Activated CD4-positive, alpha-beta T cell treated with anti-CD3 and anti-CD28 coated beads for 36 hours (primary cell): ENCODE measurements around the gene SLC2A8. TPM values are rescaled to one million over a fixed set of nuclear protein-coding genes. Genes with fewer than 3 reads are reported as not detected.

Experiments
- ATAC-seq: fragments of 200-7000 bp; cut with Tn5 transposase; one replicate; pipeline ENCODE4 v1.10.0; 2021; ENCODE audit warnings: mild to moderate bottlenecking, moderate library complexity
- CTCF ChIA-PET: fragments of 350-600 bp; sonication (Branson Sonifier 250); formaldehyde crosslinking; loops from one replicate; lab custom pipeline; 2021; ENCODE audit warnings: antibody characterized with exemption; lab: Charles Lee
- POLR2A ChIA-PET: fragments of 350-600 bp; sonication (Branson Sonifier 250); formaldehyde crosslinking; loops from one replicate; lab custom pipeline; 2021; ENCODE audit warnings: antibody characterized with exemption, inconsistent platforms; lab: Charles Lee
- DNase-seq: peaks from one replicate; pipeline ENCODE4 v3.0.0-alpha.2; 2020
- H3K27ac Mint-ChIP-seq: one replicate; pipeline ENCODE4 v1.8.0; 2021; ENCODE audit warnings: mixed read lengths
- H3K27me3 Mint-ChIP-seq: one replicate; pipeline ENCODE4 v1.8.0; 2021; ENCODE audit warnings: mixed read lengths
- H3K36me3 Mint-ChIP-seq: one replicate; pipeline ENCODE4 v1.8.0; 2021; ENCODE audit warnings: low read depth, mixed read lengths
- H3K4me1 Mint-ChIP-seq: one replicate; pipeline ENCODE4 v1.8.0; 2021; ENCODE audit warnings: mixed read lengths
- H3K4me3 Mint-ChIP-seq: one replicate; pipeline ENCODE4 v1.8.0; 2021; ENCODE audit warnings: mild to moderate bottlenecking, moderate library complexity, mixed read lengths
- H3K9me3 Mint-ChIP-seq: one replicate; pipeline ENCODE4 v1.8.0; 2021; ENCODE audit warnings: low read depth, mixed read lengths
- intact Hi-C, 2 experiments: fragments of 100-400 bp; cut with DNase I in 1 of 2; cut with micrococcal nuclease in 1 of 2; formaldehyde crosslinking; loops; one replicate each; pipeline versions ENCODE4 v1.14.2 to v1.15.1; 2022 to 2024; cut with DNase I, micrococcal nuclease
- total RNA-seq, 2 experiments: library from RNA; stranded (reverse); gene quantifications; one replicate each; pipeline ENCODE4 v1.2.3, GENCODE V29; 2021

Gene SLC2A8
- total RNA-seq, 2 experiments from 2014 or later: 1.3 to 1.7 TPM

DNA sequence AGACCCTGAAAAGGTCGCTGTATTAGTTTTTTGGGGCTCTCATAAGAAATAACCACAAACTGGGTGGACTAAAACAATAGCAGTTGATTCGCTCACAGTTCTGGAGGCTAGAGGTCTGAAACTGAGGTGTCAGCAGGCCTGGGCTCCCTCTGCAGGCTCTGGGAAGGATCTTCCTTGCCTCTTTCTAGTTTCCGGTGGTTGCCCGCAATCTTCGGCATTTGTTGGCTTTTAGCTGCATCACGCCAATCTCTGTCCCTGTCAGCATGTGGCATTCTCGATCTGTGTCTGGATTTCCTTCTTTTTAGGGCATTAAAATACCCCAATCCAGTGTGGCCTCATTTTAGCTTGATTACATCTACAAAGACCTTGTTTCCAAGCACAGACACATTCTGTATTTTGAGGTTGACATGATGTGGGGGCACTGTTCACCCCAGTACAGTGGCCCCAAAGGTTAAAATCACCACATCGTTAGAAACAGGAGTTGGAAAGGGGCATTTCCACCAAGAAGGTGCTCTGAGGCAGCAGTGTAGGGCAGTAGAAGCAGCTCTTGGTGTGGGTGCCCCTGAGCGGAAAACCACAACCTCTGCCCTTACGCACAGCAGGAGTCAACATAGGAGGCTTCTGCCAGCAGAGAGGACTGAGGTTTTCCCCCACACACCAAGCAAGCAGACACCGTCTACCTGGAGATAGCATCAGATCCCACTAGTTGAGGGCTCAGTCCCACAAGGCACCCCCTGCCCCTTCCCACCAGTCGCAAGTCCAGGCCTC, 40.7 kb downstream of the SLC2A8 start:
- POLR2A ChIA-PET: no interaction called here
- Mint-ChIP-seq H3K4me3 (no peak overlapping the region), H3K9me3 (no peaks in the 10 kb centered on the region), H3K36me3 (peaks cover 70% of the 10 kb centered on the region), H3K27me3 (no peaks in the 10 kb centered on the region), H3K4me1 (peaks cover 10% of the 10 kb centered on the region), H3K27ac (no peak overlapping the region)
- DNase-seq: peak; percentile 53
- CTCF ChIA-PET: no interaction called here
- ATAC-seq: peak; percentile 77
- intact Hi-C loops: no loop called here

GRCh38 chr9:127438394-127438793, 41.4 kb downstream of the SLC2A8 start:
- POLR2A ChIA-PET: no interaction called here
- CTCF ChIA-PET: no interaction called here
- Mint-ChIP-seq H3K4me3 (no peak overlapping the region), H3K9me3 (no peaks in the 10 kb centered on the region), H3K27ac (no peak overlapping the region), H3K27me3 (no peaks in the 10 kb centered on the region), H3K36me3 (peaks cover 71% of the 10 kb centered on the region), H3K4me1 (peaks cover 10% of the 10 kb centered on the region)
- ATAC-seq: no peak
- DNase-seq: no peak
- intact Hi-C loops: no loop called here

DNA sequence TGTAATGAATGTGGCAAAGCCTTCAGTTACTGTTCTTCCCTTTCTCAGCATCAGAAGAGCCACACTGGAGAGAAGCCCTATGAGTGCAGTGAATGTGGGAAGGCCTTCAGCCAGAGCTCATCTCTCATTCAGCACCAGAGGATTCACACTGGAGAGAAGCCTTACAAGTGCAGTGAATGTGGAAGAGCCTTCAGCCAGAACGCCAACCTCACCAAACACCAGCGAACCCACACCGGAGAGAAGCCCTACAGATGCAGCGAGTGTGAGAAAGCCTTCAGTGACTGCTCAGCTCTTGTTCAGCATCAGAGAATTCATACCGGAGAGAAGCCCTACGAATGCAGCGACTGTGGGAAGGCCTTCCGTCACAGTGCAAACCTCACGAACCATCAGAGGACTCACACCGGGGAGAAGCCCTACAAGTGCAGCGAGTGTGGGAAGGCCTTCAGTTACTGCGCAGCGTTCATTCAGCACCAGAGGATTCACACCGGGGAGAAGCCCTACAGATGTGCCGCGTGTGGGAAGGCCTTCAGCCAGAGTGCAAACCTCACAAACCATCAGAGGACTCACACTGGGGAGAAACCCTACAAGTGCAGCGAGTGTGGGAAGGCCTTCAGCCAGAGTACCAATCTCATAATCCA, 47.4 kb downstream of the SLC2A8 start:
- no peak for ATAC-seq
- CTCF ChIA-PET: interaction anchor here (0.5 kb wide), 1 partner anchor 10 kb away, joined by 3 read pairs; no protein-coding TSS in a partner anchor
- no peaks in the 10 kb centered on the region for H3K27me3 Mint-ChIP-seq
- H3K4me1 Mint-ChIP-seq: peaks cover 29% of the 10 kb centered on the region
- intact Hi-C loops: no loop called here
- peaks cover 12% of the 10 kb centered on the region for H3K9me3 Mint-ChIP-seq
- POLR2A ChIA-PET: interaction anchor here (0.6 to 1.5 kb wide), 4 partner anchors 16 to 48 kb away, joined by 3 to 6 read pairs (median 4); partner anchors contain the start of genes SLC2A8 and ZNF79
- peak overlapping the region; percentile 68 for H3K27ac Mint-ChIP-seq
- no peak for DNase-seq
- H3K4me3 Mint-ChIP-seq: no peak overlapping the region
- H3K36me3 Mint-ChIP-seq: peaks cover 86% of the 10 kb centered on the region

DNA sequence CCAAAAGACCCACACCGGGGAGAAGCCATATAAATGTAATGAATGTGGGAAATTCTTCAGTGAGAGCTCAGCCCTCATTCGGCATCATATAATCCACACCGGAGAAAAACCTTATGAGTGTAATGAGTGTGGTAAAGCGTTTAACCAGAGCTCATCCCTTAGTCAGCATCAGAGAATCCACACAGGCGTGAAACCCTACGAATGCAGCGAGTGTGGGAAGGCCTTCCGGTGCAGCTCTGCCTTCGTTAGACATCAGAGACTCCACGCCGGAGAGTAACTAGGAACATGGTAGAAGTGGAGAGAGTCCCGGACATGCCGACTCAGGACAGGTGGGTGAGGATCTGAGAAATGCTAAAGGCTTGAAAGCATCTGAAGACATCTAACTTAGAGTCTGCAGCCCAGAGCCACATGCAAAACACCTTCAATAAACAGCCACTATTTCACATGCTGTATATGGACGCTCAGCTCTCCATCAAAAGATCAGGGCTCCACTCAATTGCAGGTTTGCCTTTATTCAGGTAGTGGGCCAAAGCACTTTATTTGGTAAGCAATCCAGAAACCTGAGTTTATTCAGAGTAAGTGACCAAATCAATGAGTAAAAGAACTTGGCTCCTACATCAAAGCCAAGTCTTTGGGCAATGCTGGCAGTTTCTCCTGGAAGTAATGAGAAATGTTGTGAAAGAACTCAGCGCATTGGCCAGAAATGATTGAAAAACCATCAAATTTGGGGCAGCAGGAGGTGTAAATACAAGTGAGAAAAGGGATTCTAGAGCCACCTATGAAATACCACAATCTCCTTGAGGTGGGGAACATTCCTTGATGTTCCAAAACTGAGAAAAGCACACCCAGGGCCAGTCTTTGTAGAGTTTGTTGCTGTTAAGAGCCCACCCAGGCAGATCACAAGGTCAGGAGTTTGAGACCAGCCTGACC, 48.2 kb downstream of the SLC2A8 start:
- DNase-seq (no peak), ATAC-seq (no peak)
- intact Hi-C loops: no loop called here
- POLR2A ChIA-PET: interaction anchor here (1.5 kb wide), 2 partner anchors 21 to 48 kb away, joined by 4 to 6 read pairs; partner anchors contain the start of genes SLC2A8 and ZNF79
- peaks cover 93% of the 10 kb centered on the region for H3K36me3 Mint-ChIP-seq
- CTCF ChIA-PET: no interaction called here
- H3K27me3 Mint-ChIP-seq: no peaks in the 10 kb centered on the region
- peak overlapping the region; percentile 68 for H3K27ac Mint-ChIP-seq
- peaks cover 12% of the 10 kb centered on the region for H3K9me3 Mint-ChIP-seq
- no peak overlapping the region for H3K4me3 Mint-ChIP-seq
- H3K4me1 Mint-ChIP-seq: peaks cover 31% of the 10 kb centered on the region

DNA sequence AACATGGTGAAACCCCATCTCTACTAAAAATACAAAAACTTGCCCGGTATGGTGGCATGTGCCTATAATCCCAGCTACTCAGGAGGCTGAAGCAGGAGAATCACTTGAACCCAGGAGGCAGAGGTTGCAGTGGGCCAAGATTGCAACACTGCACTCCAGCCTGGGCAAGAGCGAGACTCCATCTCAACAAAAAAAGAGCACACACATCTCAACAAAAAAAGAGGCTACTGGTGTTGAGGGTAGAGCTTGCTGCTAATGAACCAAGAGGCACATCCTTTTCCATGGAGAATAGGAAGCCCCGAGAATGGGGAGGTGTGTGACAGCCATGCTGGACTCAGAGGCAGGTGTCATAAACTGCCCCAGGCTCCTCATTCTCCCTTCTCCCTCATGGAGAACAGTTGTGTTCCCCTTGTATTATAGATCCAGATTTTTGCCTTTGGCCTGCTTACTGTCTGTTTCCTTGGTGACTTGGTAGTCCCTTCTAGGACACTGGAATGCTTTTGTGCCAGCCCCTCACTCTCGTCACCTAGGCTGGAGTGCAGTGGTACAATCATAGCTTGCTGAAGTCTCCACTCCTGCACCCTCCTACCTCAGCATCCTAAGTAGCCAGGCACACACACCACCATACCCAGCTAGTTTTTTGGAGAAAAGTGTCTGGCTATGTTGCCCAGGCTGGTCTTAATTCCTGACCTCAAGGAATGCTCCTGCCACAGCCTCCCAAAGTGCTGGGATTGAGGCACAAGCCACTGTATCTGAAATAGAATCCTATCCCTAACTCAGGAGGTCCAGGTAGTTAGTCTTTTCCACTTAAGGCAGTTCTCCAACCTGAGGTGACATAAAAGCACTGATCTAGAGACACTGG, 49.1 kb downstream of the SLC2A8 start:
- H3K27ac Mint-ChIP-seq: peak overlapping the region; percentile 98
- intact Hi-C loops: no loop called here
- DNase-seq (no peak), ATAC-seq (no peak)
- POLR2A ChIA-PET: no interaction called here
- H3K27me3 Mint-ChIP-seq: no peaks in the 10 kb centered on the region
- H3K4me1 Mint-ChIP-seq: peaks cover 31% of the 10 kb centered on the region
- CTCF ChIA-PET: no interaction called here
- no peak overlapping the region for H3K4me3 Mint-ChIP-seq
- peaks cover 93% of the 10 kb centered on the region for H3K36me3 Mint-ChIP-seq
- H3K9me3 Mint-ChIP-seq: peaks cover 12% of the 10 kb centered on the region

- H3K4me3 Mint-ChIP-seq: peak overlapping the region; percentile 98
- peak overlapping the region; percentile 98 for H3K27ac Mint-ChIP-seq
- peaks cover 12% of the 10 kb centered on the region for H3K9me3 Mint-ChIP-seq
- intact Hi-C loops: no loop called here
- peaks cover 90% of the 10 kb centered on the region for H3K36me3 Mint-ChIP-seq
- H3K27me3 Mint-ChIP-seq: no peaks in the 10 kb centered on the region
- POLR2A ChIA-PET: interaction anchor here (1.0 kb wide), 1 partner anchor 58 kb away, joined by 3 read pairs; no protein-coding TSS in a partner anchor
- H3K4me1 Mint-ChIP-seq: peaks cover 31% of the 10 kb centered on the region
- no peak for DNase-seq
- CTCF ChIA-PET: no interaction called here
- peak; percentile 20 for ATAC-seq
Observed at GRCh38 chr9:127446713-127447415, 49.9 kb downstream of the SLC2A8 start.

DNA sequence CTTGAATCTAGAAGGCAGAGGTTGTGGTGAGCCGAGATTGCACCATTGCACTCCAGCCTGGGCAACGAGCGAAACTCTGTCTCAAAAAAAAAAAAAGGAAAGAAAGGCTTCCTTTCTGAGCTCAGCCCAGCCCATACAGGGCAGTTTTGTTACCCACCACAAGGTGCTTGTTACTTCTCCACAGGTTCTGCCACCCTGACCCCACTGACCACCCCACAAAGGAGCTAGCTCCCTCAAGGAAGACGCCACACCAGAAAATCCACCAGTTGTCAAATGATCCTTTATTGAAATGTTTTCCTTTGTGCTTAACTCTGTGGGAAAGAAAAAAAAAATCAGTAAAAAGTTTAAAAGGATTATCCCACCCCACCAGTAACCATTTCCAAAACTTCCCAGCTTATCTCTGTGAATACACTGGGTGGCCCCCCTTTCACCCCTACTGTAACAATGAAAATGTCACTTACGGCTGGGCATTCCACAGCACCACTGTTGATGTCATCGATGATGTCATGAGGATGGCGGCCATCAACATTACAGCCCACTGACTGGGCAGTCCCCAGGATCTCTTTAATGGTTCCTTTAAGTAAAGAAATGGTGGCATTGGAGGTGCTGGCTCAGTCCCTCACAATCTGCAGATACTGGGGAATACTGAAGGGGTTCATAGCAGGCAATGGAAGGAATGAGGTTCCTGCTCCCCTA, 50.6 kb downstream of the SLC2A8 start:
- Mint-ChIP-seq H3K27me3 (no peaks in the 10 kb centered on the region), H3K36me3 (peaks cover 85% of the 10 kb centered on the region), H3K9me3 (peaks cover 12% of the 10 kb centered on the region), H3K4me3 (peak overlapping the region; percentile 98), H3K27ac (peak overlapping the region; percentile 98), H3K4me1 (peaks cover 33% of the 10 kb centered on the region)
- ChIA-PET POLR2A (interaction anchor here (1.0 kb wide), 1 partner anchor 58 kb away, joined by 3 read pairs; no protein-coding TSS in a partner anchor), CTCF (interaction anchor here (0.7 kb wide), 1 partner anchor 726 kb away, joined by 4 read pairs; no protein-coding TSS in a partner anchor)
- DNase-seq (no peak), ATAC-seq (no peak)
- intact Hi-C loops: no loop called here

GRCh38 chr9:127448112-127448805, 51.3 kb downstream of the SLC2A8 start:
- ATAC-seq (no peak), DNase-seq (no peak)
- Mint-ChIP-seq H3K9me3 (peaks cover 12% of the 10 kb centered on the region), H3K36me3 (peaks cover 80% of the 10 kb centered on the region), H3K4me3 (peak overlapping the region; percentile 98), H3K27ac (peak overlapping the region; percentile 98), H3K4me1 (peaks cover 36% of the 10 kb centered on the region), H3K27me3 (no peaks in the 10 kb centered on the region)
- ChIA-PET CTCF (interaction anchor here (0.7 kb wide), 1 partner anchor 725 kb away, joined by 4 read pairs; no protein-coding TSS in a partner anchor), POLR2A (interaction anchor here (0.6 to 0.7 kb wide), 2 partner anchors 223 to 621 kb away, joined by 4 read pairs; no protein-coding TSS in a partner anchor)
- intact Hi-C loops: no loop called here

DNA sequence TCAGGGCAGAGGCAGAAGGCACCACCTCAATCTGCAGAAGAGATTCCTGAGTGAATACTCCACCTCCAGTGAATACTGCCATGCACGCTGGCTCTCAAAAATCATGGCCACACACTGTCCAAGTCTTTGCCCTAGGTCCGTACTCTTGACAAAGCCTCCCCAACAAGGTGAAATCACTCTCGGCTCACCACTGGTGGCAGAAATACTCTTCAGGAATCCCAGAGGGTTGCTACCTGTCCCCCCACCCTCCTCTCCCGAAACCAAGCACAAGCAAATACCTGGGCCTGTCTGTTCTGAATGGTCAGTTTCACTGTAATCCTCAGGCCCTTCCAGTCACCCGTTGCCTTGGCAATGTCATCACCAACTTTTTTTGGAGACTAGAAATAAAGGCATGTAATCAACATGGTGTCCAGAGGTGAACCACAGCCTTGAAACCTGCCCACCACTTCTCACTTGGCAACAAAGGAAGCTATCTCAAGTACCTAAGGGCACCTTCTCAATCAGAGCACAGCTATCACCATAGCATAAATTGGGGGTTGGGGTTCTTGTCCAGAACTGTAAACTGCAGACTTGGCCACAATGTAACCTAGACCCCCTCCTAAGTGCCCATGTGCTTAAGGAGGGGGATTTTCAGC, 52.5 kb downstream of the SLC2A8 start:
- Mint-ChIP-seq H3K27me3 (no peaks in the 10 kb centered on the region), H3K4me1 (peaks cover 36% of the 10 kb centered on the region), H3K27ac (peak overlapping the region; percentile 98), H3K4me3 (peak overlapping the region; percentile 98), H3K36me3 (peaks cover 68% of the 10 kb centered on the region), H3K9me3 (peaks cover 5% of the 10 kb centered on the region)
- ChIA-PET POLR2A (interaction anchor here (1.0 to 2.6 kb wide), 3 partner anchors 12 to 285 kb away, joined by 3 to 21 read pairs (median 6); partner anchors contain the start of gene ZNF79), CTCF (interaction anchor here (0.7 kb wide), 1 partner anchor 470 kb away, joined by 3 read pairs; no protein-coding TSS in a partner anchor)
- no peak for ATAC-seq
- DNase-seq: no peak
- intact Hi-C loops: no loop called here
